ENCODE results near the gene TAF15.

- TF ChIP-seq EZH2 (IDR thresholded peaks at IDR 0.05; ENCODE audit: borderline replicate concordance, low read length) (no peak), CTCF (IDR thresholded peaks at IDR 0.05; ENCODE audit: low read length) (no peak)
These were observed 7.4 kb downstream of the TAF15 start for GRCh38 chr17:35816723-35817122.

Data from OCI-LY1 (cell line).